PC-3 (cell line): ENCODE data around the gene MSH4. TPM values are rescaled to one million over a fixed set of nuclear protein-coding genes. Genes with fewer than 3 reads are reported as not detected.
"Not testable (repeated sequence)": the region's sequence is repeated elsewhere in the genome, so short reads cannot be mapped to it uniquely, and the experiment has no call there.

Experiments used
- ATAC-seq: fragments of 200-7000 bp; cut with Tn5 transposase; 2 replicates; pipeline ENCODE4 v1.9.1; 2020; ENCODE audit warnings: mild to moderate bottlenecking, moderate library complexity
- BruUV-seq: library from RNA; stranded (reverse); fragments of 400-500 nt; replicated peaks from 2 replicates; lab custom pipeline; 2021; lab: Mats Ljungman, UMichigan
- CTCF ChIA-PET: fragments of 300-600 bp; sonication (Branson Sonifier 250); formaldehyde crosslinking; loops from one replicate; lab custom pipeline; 2022; ENCODE audit warnings: antibody characterized with exemption; lab: Charles Lee
- POLR2A ChIA-PET: fragments of 300-600 bp; sonication (Branson Sonifier 250); formaldehyde crosslinking; loops from one replicate; lab custom pipeline; 2022; ENCODE audit warnings: antibody characterized with exemption; ENCODE audit not compliant: unreplicated experiment; lab: Charles Lee
- DNase-seq: peaks from one replicate; pipeline ENCODE4 v3.0.0-alpha.2; 2015
- H2AFZ ChIP-seq: fragments of 300-600 bp; sonication (generic); 2 replicates; pipeline ENCODE4 v1.6.0; 2016; ENCODE audit warnings: antibody characterized with exemption, low read length
- H3F3A ChIP-seq: fragments of 300-600 bp; sonication (generic); one replicate; pipeline ENCODE4 v1.6.0; 2017; ENCODE audit warnings: antibody characterized with exemption, low read length, control low read depth, mild to moderate bottlenecking; ENCODE audit not compliant: unreplicated experiment
- H3K27ac ChIP-seq: fragments of 300-600 bp; sonication (generic); 2 replicates; pipeline ENCODE4 v1.5.1; 2016; ENCODE audit warnings: mild to moderate bottlenecking, low read length
- H3K27me3 ChIP-seq: fragments of 300-600 bp; sonication (generic); 2 replicates; pipeline ENCODE4 v1.6.1; 2016; ENCODE audit warnings: low read length, mixed read lengths
- H3K36me3 ChIP-seq: fragments of 300-600 bp; sonication (generic); 2 replicates; pipeline ENCODE4 v1.6.1; 2016; ENCODE audit warnings: low read depth, mixed run types, low read length, mixed read lengths
- H3K4me1 ChIP-seq: fragments of 300-600 bp; sonication (generic); 2 replicates; pipeline ENCODE4 v1.5.1; 2016; ENCODE audit warnings: low read length; ENCODE audit not compliant: insufficient read depth
- H3K4me2 ChIP-seq: fragments of 300-600 bp; sonication (generic); 2 replicates; pipeline ENCODE4 v1.6.0; 2016; ENCODE audit warnings: low read length
- H3K4me3 ChIP-seq: fragments of 300-600 bp; sonication (generic); 2 replicates; pipeline ENCODE4 v1.5.1; 2016; ENCODE audit warnings: mild to moderate bottlenecking, low read length, mixed read lengths
- H3K79me2 ChIP-seq: fragments of 300-600 bp; sonication (generic); 2 replicates; pipeline ENCODE4 v1.6.1; 2017; ENCODE audit warnings: low read length, mixed read lengths
- H3K9ac ChIP-seq: fragments of 300-600 bp; sonication (generic); 2 replicates; pipeline ENCODE4 v1.6.0; 2016; ENCODE audit warnings: mild to moderate bottlenecking, low read length
- H3K9me2 ChIP-seq: fragments of 300-600 bp; sonication (generic); replicated peaks from 2 replicates; pipeline ENCODE4 v1.6.1; 2016; ENCODE audit warnings: mixed run types, low read length, mixed read lengths
- H3K9me3 ChIP-seq: fragments of 300-600 bp; sonication (generic); 2 replicates; pipeline ENCODE4 v1.6.1; 2016; ENCODE audit warnings: low read length, mixed read lengths
- H4K20me1 ChIP-seq: fragments of 300-600 bp; sonication (generic); 2 replicates; pipeline ENCODE4 v1.6.1; 2016; ENCODE audit warnings: low read length, mixed read lengths
- EZH2 ChIP-seq: fragments of 300-600 bp; sonication (generic); IDR thresholded peaks from one replicate; pipeline ENCODE4 v1.6.1; 2017; ENCODE audit warnings: antibody characterized with exemption, mild to moderate bottlenecking, low read length; ENCODE audit not compliant: unreplicated experiment
- EZH2phosphoT487 ChIP-seq: fragments of 300-600 bp; sonication (generic); IDR thresholded peaks from 2 replicates; pipeline ENCODE4 v1.6.1; 2018; ENCODE audit warnings: mild to moderate bottlenecking, antibody characterized with exemption, low read length, borderline replicate concordance
- intact Hi-C: fragments of 100-400 bp; cut with micrococcal nuclease; formaldehyde crosslinking; loops from 2 replicates; pipeline ENCODE4 v1.9.0; 2023
- total RNA-seq: library from RNA; depleted of rRNA; stranded (reverse); fragments of >200 nt; gene quantifications from 2 replicates; pipeline ENCODE4 v1.2.3, GENCODE V29; 2014
- TF ChIP-seq, protein P1 (sequence below): fragments of 300-600 bp; sonication (generic); conservative IDR thresholded peaks from 2 replicates; pipeline ENCODE4 v1.5.1; 2017; ENCODE audit warnings: antibody characterized with exemption, low read depth, mild to moderate bottlenecking, low read length

Gene MSH4
- total RNA-seq, 1 experiment from 2014 or later: not detected

GRCh38 chr1:75770761-75771160, 25.9 kb upstream of the MSH4 start:
- H3K4me2 ChIP-seq: no peak overlapping the region
- no peaks in the 10 kb centered on the region for H4K20me1 ChIP-seq
- H3K9me2 ChIP-seq: no peaks in the 10 kb centered on the region
- ChIA-PET CTCF (no interaction called here), POLR2A (no interaction called here)
- H3K79me2 ChIP-seq: no peaks in the 10 kb centered on the region
- no peak overlapping the region for H3K9ac ChIP-seq
- peaks cover 6% of the 10 kb centered on the region for H3F3A ChIP-seq
- DNase-seq (no peak), ATAC-seq (no peak)
- no peak overlapping the region for H3K27ac ChIP-seq
- H3K9me3 ChIP-seq: no peaks in the 10 kb centered on the region
- no peaks in the 10 kb centered on the region for H3K36me3 ChIP-seq
- BruUV-seq: no TSS peak
- H3K4me1 ChIP-seq: peaks cover 9% of the 10 kb centered on the region
- TF ChIP-seq, protein P1, sequence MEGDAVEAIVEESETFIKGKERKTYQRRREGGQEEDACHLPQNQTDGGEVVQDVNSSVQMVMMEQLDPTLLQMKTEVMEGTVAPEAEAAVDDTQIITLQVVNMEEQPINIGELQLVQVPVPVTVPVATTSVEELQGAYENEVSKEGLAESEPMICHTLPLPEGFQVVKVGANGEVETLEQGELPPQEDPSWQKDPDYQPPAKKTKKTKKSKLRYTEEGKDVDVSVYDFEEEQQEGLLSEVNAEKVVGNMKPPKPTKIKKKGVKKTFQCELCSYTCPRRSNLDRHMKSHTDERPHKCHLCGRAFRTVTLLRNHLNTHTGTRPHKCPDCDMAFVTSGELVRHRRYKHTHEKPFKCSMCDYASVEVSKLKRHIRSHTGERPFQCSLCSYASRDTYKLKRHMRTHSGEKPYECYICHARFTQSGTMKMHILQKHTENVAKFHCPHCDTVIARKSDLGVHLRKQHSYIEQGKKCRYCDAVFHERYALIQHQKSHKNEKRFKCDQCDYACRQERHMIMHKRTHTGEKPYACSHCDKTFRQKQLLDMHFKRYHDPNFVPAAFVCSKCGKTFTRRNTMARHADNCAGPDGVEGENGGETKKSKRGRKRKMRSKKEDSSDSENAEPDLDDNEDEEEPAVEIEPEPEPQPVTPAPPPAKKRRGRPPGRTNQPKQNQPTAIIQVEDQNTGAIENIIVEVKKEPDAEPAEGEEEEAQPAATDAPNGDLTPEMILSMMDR: no peak
- TF ChIP-seq EZH2phosphoT487: no peak
- TF ChIP-seq EZH2: no peak
- H3K4me3 ChIP-seq: no peak overlapping the region
- intact Hi-C loops: no loop called here
- no peak overlapping the region for H2AFZ ChIP-seq
- H3K27me3 ChIP-seq: no peaks in the 10 kb centered on the region

DNA sequence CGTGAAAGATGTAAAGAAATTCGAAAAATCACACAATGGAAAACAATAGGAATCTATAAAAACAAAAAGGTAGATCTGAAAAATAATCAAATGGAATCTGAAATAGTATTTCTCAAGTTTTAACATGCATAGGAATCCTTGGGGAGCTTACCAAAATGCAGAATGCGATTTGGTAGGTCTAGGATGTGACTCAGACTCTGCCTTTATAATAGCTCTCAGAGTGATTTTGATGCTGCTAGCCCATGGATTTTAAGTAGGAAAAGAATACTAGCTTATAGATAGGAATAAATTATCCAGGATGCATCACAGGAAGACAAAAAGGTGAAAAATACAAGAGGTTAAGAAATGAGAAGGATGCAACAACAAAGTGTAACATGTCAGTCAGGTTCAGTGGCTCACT, 24.7 kb upstream of the MSH4 start:
- no TSS peak for BruUV-seq
- Histone ChIP-seq H3K9me2 (no peaks in the 10 kb centered on the region), H3F3A (no peaks in the 10 kb centered on the region), H3K27ac (no peak overlapping the region), H3K27me3 (no peaks in the 10 kb centered on the region), H3K4me1 (no peaks in the 10 kb centered on the region), H3K4me2 (no peak overlapping the region), H3K9ac (no peak overlapping the region), H4K20me1 (no peaks in the 10 kb centered on the region), H2AFZ (no peak overlapping the region), H3K4me3 (no peak overlapping the region), H3K79me2 (no peaks in the 10 kb centered on the region), H3K9me3 (no peaks in the 10 kb centered on the region), H3K36me3 (no peaks in the 10 kb centered on the region)
- no peak for TF ChIP-seq EZH2phosphoT487
- no peak for TF ChIP-seq EZH2
- TF ChIP-seq, protein P1: no peak
- ChIA-PET POLR2A (no interaction called here), CTCF (no interaction called here)
- no peak for ATAC-seq
- intact Hi-C loops: no loop called here
- DNase-seq: no peak

GRCh38 chr1:75777812-75778211, 18.9 kb upstream of the MSH4 start:
- H3K4me2 ChIP-seq, intact Hi-C loops, CTCF ChIA-PET, POLR2A ChIA-PET, DNase-seq, H4K20me1 ChIP-seq, H3K27ac ChIP-seq, H3K4me3 ChIP-seq, ATAC-seq, H3K36me3 ChIP-seq, H3K27me3 ChIP-seq, H3K4me1 ChIP-seq, H3K79me2 ChIP-seq, H2AFZ ChIP-seq, H3K9me2 ChIP-seq, H3F3A ChIP-seq, H3K9me3 ChIP-seq, H3K9ac ChIP-seq, BruUV-seq: not testable (repeated sequence)

DNA sequence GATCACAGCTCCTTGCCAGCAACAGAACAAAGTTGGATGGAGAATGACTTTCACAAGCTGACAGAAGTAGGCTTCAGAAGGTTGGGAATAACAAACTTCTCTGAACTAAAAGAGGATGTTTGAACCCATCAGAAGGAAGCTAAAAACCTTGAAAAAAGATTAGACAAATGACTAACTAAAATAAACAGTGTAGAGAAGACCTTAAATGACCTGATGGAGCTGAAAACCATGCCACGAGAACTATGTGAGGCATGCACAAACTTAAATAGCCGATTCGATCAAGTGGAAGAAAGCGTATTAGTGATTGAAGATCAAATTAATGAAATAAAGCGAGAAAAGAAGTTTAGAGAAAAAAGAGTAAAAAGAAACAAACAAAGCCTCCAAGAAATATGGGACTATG, 18.0 kb upstream of the MSH4 start:
- POLR2A ChIA-PET, CTCF ChIA-PET, intact Hi-C loops, H3K4me3 ChIP-seq, H3K4me1 ChIP-seq, H3K36me3 ChIP-seq, H3K27ac ChIP-seq, H3K27me3 ChIP-seq, ATAC-seq, H3K9ac ChIP-seq, H3K9me2 ChIP-seq, H3K79me2 ChIP-seq, H2AFZ ChIP-seq, BruUV-seq, H3F3A ChIP-seq, H3K4me2 ChIP-seq, H3K9me3 ChIP-seq, H4K20me1 ChIP-seq, DNase-seq: not testable (repeated sequence)

DNA sequence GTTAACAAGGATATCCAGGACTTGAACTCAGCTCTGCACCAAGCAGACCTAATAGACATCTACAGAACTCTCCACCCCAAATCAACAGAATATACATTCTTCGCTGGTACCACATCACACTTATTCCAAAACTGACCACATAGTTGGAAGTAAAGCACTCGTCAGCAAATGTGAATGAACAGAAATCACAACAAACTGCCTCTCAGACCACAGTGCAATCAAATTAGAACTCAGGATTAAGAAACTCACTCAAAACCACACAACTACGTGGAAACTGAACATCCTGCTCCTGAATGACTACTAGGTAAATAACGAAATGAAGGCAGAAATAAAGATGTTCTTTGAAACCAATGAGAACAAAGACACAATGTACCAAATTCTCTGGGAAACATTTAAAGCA, 16.5 kb upstream of the MSH4 start:
- BruUV-seq, H3K4me1 ChIP-seq, CTCF ChIA-PET, H3K9me3 ChIP-seq, H3K4me2 ChIP-seq, H3K79me2 ChIP-seq, H2AFZ ChIP-seq, ATAC-seq, H3K9ac ChIP-seq, POLR2A ChIA-PET, intact Hi-C loops, H3K27ac ChIP-seq, H3K4me3 ChIP-seq, H4K20me1 ChIP-seq, H3F3A ChIP-seq, H3K36me3 ChIP-seq, DNase-seq, H3K27me3 ChIP-seq, H3K9me2 ChIP-seq: not testable (repeated sequence)
